ENCODE results near the gene P2RX4.

DNA sequence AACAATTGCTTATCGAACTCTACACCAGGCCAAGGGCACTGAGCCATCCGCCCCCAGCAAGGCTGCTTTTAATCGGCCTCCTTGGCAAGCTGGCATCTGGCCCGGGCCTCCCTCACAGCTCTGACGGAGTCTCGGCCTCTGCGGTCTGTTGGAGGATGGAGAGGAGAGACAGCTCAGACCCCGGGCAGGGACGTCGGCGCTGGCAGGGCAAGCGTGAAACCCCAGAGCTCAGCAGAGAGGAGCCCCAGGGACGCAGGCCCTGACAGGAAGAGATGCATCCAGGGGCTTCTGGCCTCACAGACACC lies 69.1 kb downstream of the P2RX4 start:
- TF ChIP-seq, protein P1, sequence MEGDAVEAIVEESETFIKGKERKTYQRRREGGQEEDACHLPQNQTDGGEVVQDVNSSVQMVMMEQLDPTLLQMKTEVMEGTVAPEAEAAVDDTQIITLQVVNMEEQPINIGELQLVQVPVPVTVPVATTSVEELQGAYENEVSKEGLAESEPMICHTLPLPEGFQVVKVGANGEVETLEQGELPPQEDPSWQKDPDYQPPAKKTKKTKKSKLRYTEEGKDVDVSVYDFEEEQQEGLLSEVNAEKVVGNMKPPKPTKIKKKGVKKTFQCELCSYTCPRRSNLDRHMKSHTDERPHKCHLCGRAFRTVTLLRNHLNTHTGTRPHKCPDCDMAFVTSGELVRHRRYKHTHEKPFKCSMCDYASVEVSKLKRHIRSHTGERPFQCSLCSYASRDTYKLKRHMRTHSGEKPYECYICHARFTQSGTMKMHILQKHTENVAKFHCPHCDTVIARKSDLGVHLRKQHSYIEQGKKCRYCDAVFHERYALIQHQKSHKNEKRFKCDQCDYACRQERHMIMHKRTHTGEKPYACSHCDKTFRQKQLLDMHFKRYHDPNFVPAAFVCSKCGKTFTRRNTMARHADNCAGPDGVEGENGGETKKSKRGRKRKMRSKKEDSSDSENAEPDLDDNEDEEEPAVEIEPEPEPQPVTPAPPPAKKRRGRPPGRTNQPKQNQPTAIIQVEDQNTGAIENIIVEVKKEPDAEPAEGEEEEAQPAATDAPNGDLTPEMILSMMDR (conservative IDR thresholded peaks at IDR 0.05), result no peak
- no peak for TF ChIP-seq ZFX (IDR thresholded peaks at IDR 0.05)

Measured in C4-2B (cell line).